Muscle of back (tissue), 11 donors: ENCODE results near the gene DUSP12. TPM values are rescaled to one million over a fixed set of nuclear protein-coding genes. Genes with fewer than 3 reads are reported as not detected.

Experiments used
- DNase-seq, 3 donors: peaks; one replicate each; pipeline versions ENCODE4 v3.0.0 to v3.0.0-alpha.2; 2013
- polyA plus RNA-seq, 10 donors: library from polyadenylated mRNA; unstranded; fragments of 120-200 nt; gene quantifications; one replicate each; pipeline ENCODE4 v1.2.1, GENCODE V29; 2013; ENCODE audit not compliant: insufficient read length in 10 of 10

The DUSP12 gene
- polyA plus RNA-seq, 10 donors, result 18.6 to 33.9 (median 24.6) TPM

- peak; percentile 26 to 87 (median 42) for DNase-seq
Observed at GRCh38 chr1:161725908-161726472, 23.6 kb upstream of the DUSP12 start.

GRCh38 chr1:161726473-161727255 lies 22.9 kb upstream of the DUSP12 start:
- peak; percentile 84 to 94 (median 89) for DNase-seq

DNA sequence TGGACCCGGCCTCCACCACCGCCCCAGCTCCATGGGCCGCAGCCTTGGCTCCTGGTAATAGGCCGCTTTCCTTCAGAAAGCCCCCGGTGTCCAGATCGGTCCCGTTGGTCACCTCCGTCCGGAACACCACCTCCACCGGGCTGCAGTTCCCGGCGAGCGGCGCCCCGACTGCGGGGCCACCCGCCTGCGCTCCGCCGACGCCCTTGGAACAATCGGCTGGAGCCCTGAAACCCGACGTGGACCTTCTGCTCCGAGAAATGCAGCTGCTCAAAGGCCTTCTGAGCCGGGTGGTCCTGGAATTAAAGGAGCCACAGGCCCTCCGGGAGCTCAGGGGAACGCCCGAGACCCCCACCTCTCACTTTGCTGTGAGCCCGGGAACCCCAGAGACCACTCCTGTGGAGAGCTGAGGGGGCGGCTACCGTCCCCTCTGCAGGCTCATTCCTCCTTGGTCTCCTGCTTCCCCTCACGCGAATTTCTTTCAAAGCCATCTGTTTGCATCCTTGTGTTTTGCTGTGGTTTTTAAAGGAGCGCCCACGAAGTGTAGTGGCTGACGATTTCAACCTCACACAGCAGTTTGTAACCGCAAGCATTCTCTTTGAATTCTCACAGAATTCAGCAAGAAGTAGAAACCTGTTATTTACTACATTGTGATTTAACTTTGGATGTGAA lies 22.2 kb upstream of the DUSP12 start:
- DNase-seq, result peak in 2 of 3 donors; percentile 24 to 59

DNA sequence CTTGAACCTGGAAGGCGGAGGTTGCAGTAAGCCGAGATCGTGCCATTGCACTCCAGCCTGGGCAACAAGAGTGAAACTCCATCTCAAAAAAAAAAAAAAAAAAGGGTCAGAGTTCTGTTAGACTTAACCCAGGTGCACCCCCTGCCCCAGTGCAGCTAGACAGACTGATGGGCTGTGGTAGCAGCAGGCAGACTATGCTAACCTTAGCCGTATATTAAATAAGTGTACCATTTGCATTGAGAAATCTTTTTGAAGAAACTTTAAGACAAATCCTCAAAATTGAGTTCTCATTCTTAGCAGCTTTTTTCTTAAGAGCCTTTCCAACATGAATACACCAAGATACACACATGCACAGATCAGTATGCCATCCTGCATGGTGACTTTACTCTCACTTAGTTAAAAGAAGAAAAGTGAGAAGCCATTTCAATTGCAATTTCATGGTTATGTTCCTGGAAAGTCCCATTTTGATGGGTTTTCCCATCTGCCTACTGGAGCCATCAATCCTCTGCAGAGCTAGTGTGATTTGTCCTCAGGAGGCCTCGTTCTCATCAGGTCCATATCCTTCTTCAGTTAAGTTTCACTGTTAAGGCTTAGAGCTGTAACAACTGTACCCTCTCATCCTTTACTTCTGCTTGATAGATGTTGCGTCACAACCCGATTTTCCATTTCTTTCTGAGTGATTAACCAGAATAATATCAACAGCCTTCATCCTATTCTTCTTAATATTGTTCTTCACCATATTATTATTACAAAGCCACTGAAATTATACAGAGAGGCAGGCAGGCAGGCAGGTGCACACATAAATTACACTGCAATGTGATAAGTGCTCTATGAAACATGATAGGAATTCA lies 21.0 kb upstream of the DUSP12 start:
- DNase-seq, result no peak

DNA sequence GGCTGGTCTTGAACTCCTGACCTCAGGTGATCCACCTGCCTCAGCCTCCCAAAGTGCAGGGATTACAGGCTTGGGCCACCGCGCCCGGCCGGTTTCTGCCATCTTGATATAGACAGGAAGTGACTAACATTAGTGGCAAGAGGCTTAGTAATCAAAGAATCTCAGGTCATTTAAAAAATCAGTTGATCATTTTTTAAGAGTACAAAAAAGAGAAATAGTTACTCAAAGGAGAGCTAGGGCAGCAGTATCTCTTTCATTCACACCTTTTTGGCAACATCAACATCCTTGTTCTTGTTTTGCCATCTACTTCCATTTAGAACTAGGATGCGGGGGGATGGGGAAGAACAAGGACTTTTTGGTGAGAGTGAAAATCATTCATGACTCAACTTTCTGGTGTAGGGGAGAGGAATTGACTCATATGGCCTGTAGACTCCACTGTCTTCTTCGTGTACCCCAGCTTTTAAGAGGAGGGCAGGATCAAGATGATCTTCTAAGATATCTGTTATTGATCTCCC lies 19.5 kb upstream of the DUSP12 start:
- peak in 1 of 3 donors; percentile 29 for DNase-seq

DNA sequence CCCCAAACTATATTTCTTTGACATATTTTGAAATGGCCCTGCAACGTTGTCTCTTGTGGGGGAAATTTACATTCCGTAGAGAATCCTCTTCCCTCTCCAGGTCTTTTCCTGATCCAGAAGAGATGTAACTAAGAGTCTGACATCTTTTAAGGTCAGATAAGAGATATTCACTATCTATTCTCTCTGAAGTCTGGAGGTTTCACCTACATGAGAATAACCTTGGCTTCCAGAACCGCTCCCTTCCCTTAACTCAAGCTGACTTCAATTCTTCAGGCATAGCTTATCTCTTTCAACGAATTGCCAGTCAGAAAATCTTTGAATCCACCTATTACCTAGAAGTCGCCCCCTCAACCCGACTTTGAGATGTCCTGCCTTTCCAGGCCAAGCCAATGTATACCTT lies 18.3 kb upstream of the DUSP12 start:
- no peak for DNase-seq

GRCh38 chr1:161731981-161732718 lies 17.4 kb upstream of the DUSP12 start:
- no peak for DNase-seq

- DNase-seq, result peak in 2 of 3 donors; percentile 45 to 79
Observed at GRCh38 chr1:161733526-161733925, 16.1 kb upstream of the DUSP12 start.

GRCh38 chr1:161735837-161736236 lies 13.7 kb upstream of the DUSP12 start:
- DNase-seq, result no peak

DNA sequence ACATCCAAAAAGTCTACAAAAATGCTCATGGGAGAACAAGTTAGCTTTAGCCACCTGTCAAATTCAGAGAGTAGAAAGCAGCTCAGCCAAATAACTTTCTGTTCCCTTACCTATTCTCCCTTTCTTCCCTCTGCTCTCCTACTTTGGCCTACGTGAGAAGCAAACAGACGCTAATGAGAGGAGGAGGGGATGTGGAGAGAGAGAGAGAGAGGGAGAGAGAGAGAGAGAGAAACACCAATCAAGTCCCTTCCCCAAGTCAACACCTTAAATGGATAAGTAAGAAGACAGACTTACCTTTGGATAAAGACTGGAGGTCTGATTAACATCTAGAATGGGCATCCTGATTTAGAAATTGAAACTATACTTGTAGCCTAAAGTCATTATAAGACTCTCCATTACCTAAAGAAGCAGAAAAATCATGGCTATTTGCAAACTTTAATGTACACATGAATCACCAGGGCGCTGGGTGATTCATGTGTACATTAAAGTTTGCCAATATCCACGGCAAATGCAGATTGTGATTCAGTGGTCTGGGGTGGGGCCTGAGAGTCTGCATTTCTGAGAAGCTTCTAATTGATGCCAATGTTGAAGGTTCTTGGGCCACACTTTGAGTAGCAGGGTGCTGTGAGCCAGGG lies 13.1 kb upstream of the DUSP12 start:
- peak in 1 of 3 donors; percentile 28 for DNase-seq

DNA sequence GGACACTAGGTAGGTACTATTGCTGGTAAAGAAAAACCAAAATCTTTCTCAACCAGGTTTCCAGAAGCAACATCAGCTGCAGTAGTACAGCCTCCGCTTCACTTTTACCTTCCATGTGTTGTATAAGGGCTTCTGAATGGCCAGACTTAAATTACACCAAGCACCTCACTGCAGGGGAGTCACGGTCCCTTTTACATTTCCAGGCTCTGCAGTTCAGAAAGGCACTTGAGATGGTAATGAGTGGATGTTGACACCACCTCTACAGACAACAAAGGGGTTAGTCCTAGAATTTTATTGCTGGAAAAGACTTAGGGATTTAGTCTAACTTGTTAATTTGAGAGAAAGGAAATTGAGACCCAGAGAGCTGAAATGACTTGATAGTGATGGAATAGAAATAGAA lies 12.0 kb upstream of the DUSP12 start:
- DNase-seq, result no peak

- peak in 2 of 3 donors; percentile 44 to 56 for DNase-seq
Observed at GRCh38 chr1:161738627-161739287, 10.8 kb upstream of the DUSP12 start.

- no peak for DNase-seq
Observed at GRCh38 chr1:161739865-161740566, 9.6 kb upstream of the DUSP12 start.

DNA sequence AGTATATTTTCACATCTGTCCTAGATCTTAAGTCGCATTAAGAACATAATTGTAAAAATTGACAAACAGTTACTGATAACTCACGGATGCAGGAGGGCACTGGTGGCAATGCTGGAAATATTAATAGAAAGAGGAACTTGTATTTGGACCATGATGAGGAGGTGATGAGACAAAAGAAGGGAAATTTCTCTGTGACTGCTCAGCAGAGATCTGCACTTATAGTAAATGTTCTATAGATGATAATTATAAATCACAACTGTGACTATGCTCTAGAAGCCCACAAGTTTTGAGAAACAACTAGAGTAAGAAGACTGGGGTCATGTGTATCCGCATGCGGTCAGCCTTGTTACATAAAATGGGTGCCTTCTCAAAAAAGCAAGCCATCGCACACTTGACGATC lies 8.7 kb upstream of the DUSP12 start:
- no peak for DNase-seq

DNA sequence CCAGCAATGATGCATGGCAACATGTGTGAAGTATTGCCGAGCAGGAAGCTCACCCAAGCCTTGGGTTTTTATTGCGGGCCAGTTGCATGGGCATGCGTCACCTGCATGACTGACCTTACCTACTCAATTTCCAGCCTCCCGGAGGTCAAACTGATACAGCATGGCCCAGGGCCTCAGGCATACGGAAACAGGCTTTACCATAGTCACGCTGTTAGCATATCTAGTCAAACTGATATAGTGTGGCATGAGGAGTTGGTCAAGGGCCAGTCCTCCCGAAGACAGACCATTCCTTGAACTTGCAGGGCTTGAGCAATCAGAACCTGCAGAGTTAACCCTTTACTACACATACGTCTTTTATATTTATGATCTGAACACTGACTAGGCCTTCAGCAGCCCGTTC lies 6.4 kb upstream of the DUSP12 start:
- DNase-seq, result no peak

DNA sequence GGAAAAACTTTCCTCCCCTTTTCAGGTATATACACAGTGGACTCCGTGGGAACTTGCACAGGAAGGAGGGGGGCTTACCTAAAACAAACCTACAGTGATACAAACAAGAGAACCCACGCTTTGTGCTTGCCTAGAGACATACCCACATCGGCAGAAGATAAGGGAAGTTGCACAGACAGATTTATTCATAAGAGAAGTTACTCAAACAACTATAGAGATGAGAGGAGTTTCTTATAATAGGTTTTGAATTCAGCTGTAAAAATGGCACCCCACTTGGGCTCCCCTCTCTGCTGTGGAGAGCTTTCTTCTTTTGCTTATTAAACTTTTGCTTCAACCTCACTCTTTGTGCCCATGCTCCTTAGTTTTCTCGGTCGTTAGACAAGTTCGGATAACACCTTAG lies 1.8 kb upstream of the DUSP12 start:
- DNase-seq, result no peak

- peak in 1 of 3 donors; percentile 11 for DNase-seq
Observed at GRCh38 chr1:161763522-161764098, 14.0 kb downstream of the DUSP12 start.

- peak; percentile 93 to 96 (median 94) for DNase-seq
Observed at GRCh38 chr1:161766102-161766981, 16.8 kb downstream of the DUSP12 start, which contains the start of gene ATF6. Gene ATF6, plus strand, starts transcription at chr1:161766320. Its CDS starts 41 bp downstream, at chr1:161766361.
